ENCODE measurements around the gene RAB20. TPM values are rescaled to one million over a fixed set of nuclear protein-coding genes. Genes with fewer than 3 reads are reported as not detected.

RAB20 gene
- total RNA-seq, 1 donor from 2014 or later = 1.5 TPM

DNA sequence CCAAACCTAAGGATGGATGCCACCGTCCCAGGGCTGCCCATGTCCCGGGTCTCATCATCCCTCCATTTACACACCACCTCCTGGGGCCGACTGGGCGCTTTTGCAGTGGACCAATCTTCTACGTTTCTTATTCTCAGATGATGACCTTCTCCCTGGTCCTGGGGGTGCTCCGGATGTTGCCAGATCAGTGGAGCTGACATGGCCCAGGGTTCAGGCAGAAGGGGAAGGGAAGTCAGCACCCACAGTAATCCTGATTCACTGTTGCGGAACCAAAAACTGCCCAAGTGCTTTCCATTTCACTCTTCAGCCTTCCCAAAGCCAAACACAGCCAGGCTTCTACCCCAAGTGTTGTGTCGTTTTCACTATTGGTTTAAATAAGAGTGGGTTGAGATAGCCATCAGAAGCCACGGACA, 29.8 kb downstream of the RAB20 start:
- no peaks in the 10 kb centered on the region for H3K9me3 Mint-ChIP-seq (ENCODE audit: unreplicated experiment)
- TF ChIP-seq, protein P1, sequence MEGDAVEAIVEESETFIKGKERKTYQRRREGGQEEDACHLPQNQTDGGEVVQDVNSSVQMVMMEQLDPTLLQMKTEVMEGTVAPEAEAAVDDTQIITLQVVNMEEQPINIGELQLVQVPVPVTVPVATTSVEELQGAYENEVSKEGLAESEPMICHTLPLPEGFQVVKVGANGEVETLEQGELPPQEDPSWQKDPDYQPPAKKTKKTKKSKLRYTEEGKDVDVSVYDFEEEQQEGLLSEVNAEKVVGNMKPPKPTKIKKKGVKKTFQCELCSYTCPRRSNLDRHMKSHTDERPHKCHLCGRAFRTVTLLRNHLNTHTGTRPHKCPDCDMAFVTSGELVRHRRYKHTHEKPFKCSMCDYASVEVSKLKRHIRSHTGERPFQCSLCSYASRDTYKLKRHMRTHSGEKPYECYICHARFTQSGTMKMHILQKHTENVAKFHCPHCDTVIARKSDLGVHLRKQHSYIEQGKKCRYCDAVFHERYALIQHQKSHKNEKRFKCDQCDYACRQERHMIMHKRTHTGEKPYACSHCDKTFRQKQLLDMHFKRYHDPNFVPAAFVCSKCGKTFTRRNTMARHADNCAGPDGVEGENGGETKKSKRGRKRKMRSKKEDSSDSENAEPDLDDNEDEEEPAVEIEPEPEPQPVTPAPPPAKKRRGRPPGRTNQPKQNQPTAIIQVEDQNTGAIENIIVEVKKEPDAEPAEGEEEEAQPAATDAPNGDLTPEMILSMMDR (IDR thresholded peaks at IDR 0.05; ENCODE audit: unreplicated experiment) = no peak
- H3K4me3 Mint-ChIP-seq (ENCODE audit: unreplicated experiment) = no peak overlapping the region
- no peak for DNase-seq (ENCODE audit: low spot score)
- peaks cover 2% of the 10 kb centered on the region for H3K27me3 Mint-ChIP-seq (ENCODE audit: unreplicated experiment)
- no peaks in the 10 kb centered on the region for H3K36me3 Mint-ChIP-seq (ENCODE audit: low read depth, unreplicated experiment)
- no peak overlapping the region for H3K27ac Mint-ChIP-seq (ENCODE audit: unreplicated experiment)
- H3K4me1 Mint-ChIP-seq (ENCODE audit: unreplicated experiment) = peaks cover 3% of the 10 kb centered on the region

DNA sequence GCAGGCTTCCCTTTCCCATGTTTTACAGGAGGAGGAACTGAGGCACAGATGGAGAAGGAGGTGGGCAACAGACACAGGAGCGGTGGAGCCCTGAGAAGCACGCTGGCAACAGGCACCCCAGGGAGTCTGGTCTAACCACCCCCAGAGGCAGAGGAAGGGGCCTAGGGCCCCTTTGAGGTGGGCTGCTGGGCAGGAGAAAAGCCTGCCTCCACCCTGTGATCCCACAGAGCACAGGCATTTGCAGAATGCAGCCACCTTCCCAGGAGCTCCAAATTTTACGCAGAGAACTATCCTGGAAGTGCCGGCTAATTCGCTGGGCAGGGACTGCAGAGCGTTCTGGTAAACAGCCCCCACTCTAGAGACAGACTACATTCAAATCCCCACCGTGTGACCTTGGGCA, 30.4 kb downstream of the RAB20 start:
- peaks cover 2% of the 10 kb centered on the region for H3K27me3 Mint-ChIP-seq (ENCODE audit: unreplicated experiment)
- no peaks in the 10 kb centered on the region for H3K9me3 Mint-ChIP-seq (ENCODE audit: unreplicated experiment)
- H3K27ac Mint-ChIP-seq (ENCODE audit: unreplicated experiment) = no peak overlapping the region

DNA sequence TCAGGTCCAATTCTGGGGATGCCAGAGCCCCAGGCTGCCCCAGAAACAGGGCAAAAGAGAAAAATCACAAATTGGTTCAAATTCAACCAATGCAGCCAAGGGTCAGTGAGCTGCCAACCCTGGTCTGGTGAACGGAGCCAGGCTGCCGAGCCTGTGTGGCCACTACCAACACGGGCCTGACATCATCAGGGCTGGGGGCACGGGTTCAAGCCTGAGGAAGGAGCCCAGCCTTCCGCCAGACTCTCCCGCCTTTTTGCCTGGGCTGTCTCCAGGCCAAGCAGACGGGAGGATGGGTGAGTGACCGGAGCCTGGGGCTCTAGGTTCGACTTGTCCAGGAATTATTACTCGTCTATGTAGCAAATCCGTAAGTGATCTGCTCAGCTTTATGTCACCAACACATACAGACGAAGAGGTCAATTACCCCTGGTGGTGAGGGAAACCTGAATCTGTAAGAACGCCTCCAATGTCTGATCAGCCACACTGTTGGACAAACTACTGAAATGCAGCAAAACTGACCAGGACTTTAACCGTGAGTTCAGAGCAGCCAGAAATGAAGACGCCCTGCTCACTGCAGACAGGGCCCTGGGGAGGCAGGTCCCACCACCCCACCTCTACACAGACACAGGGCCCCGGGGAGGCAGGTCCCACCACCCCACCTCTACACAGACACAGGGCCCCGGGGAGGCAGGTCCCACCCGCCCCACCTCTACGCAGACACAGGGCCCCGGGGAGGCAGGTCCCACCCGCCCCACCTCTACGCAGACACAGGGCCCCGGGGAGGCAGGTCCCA, 31.8 kb downstream of the RAB20 start:
- Mint-ChIP-seq H3K27ac (ENCODE audit: unreplicated experiment) (no peak overlapping the region), H3K4me3 (ENCODE audit: unreplicated experiment) (no peak overlapping the region)
- TF ChIP-seq, protein P1 (IDR thresholded peaks at IDR 0.05; ENCODE audit: unreplicated experiment) = no peak

More for the DNA sequence above, 30.4 kb downstream of the RAB20 start:
- Mint-ChIP-seq H3K4me3 (ENCODE audit: unreplicated experiment) (no peak overlapping the region), H3K4me1 (ENCODE audit: unreplicated experiment) (peaks cover 3% of the 10 kb centered on the region), H3K36me3 (ENCODE audit: low read depth, unreplicated experiment) (no peaks in the 10 kb centered on the region)
- TF ChIP-seq, protein P1 (IDR thresholded peaks at IDR 0.05; ENCODE audit: unreplicated experiment) = no peak
- no peak for DNase-seq (ENCODE audit: low spot score)

DNA sequence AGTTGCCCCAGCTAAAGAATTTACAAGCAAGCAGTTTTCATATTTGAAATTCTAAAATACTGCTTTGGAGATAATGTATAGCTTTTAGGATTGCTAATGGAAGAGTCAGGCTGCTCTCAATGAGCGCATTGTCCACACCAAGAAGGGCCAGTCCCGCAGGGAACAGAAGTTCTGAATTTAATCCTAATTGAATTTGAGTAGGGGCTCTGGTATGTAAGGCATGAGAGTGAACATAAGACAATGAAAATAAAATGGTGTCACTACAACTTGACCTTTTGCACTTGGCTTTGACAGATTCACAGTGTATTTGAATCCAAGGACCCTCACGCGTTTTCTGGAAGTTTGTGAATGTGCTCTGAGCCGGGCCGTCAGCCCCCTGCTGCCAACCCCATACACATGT, 32.6 kb downstream of the RAB20 start:
- TF ChIP-seq, protein P1 (IDR thresholded peaks at IDR 0.05; ENCODE audit: unreplicated experiment) = no peak
- Mint-ChIP-seq H3K9me3 (ENCODE audit: unreplicated experiment) (no peaks in the 10 kb centered on the region), H3K4me3 (ENCODE audit: unreplicated experiment) (no peak overlapping the region), H3K4me1 (ENCODE audit: unreplicated experiment) (peaks cover 3% of the 10 kb centered on the region), H3K27me3 (ENCODE audit: unreplicated experiment) (peaks cover 4% of the 10 kb centered on the region), H3K36me3 (ENCODE audit: low read depth, unreplicated experiment) (no peaks in the 10 kb centered on the region), H3K27ac (ENCODE audit: unreplicated experiment) (no peak overlapping the region)
- no peak for DNase-seq (ENCODE audit: low spot score)

More for the DNA sequence above, 31.8 kb downstream of the RAB20 start:
- Mint-ChIP-seq H3K36me3 (ENCODE audit: low read depth, unreplicated experiment) (no peaks in the 10 kb centered on the region), H3K9me3 (ENCODE audit: unreplicated experiment) (no peaks in the 10 kb centered on the region), H3K4me1 (ENCODE audit: unreplicated experiment) (peaks cover 3% of the 10 kb centered on the region), H3K27me3 (ENCODE audit: unreplicated experiment) (peaks cover 4% of the 10 kb centered on the region)
- DNase-seq (ENCODE audit: low spot score) = no peak

DNA sequence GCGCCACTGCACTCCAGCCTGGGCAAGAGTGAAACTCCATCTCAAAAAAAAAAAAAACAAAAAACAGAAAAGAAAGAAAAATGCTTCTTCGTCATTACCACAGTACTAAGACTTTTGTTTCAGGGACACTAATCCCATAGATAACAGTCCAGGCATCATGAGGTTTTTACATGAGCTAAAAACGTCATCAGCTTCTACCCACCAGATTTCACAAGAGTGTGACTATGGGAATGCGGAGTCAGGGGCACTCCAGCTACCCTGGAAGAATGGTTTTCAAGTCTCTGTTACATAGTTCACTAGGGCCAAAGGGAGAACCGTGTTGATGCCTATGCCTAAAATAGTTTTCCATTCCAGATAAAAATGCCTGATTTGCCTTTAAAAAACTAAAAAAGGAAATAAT, 33.2 kb downstream of the RAB20 start:
- Mint-ChIP-seq H3K27ac (ENCODE audit: unreplicated experiment) (no peak overlapping the region), H3K4me1 (ENCODE audit: unreplicated experiment) (peaks cover 3% of the 10 kb centered on the region), H3K9me3 (ENCODE audit: unreplicated experiment) (no peaks in the 10 kb centered on the region), H3K4me3 (ENCODE audit: unreplicated experiment) (no peak overlapping the region), H3K27me3 (ENCODE audit: unreplicated experiment) (peaks cover 4% of the 10 kb centered on the region), H3K36me3 (ENCODE audit: low read depth, unreplicated experiment) (no peaks in the 10 kb centered on the region)
- TF ChIP-seq, protein P1 (IDR thresholded peaks at IDR 0.05; ENCODE audit: unreplicated experiment) = no peak
- DNase-seq (ENCODE audit: low spot score) = no peak

Measured in endothelial cell (in vitro differentiated cells).